HL-60 (cell line): ENCODE results near the gene SLC9B1.
A peak's percentile ranks its signal among the peaks of the same experiment; 100 is the strongest.
"Not testable (repeated sequence)": the region's sequence is repeated elsewhere in the genome, so short reads cannot be mapped to it uniquely, and the experiment has no call there.

Experiments
- DNase-seq, 2 experiments: peaks; one replicate each; pipeline ENCODE4 v3.0.0-alpha.2; 2010 to 2020; ENCODE audit warnings: low read depth in 1 of 2, low spot score in 1 of 2
- H3K27ac ChIP-seq: fragments of 250-450 bp; sonication (Bioruptor Pico); replicated peaks from 2 replicates; pipeline ENCODE4 v1.5.1; 2020; ENCODE audit warnings: mild to moderate bottlenecking, moderate library complexity
- H3K27me3 ChIP-seq: fragments of 250-450 bp; sonication (Bioruptor Pico); 2 replicates; pipeline ENCODE4 v1.5.1; 2021; ENCODE audit warnings: mild to moderate bottlenecking, moderate library complexity; ENCODE audit not compliant: insufficient read depth, poor library complexity, severe bottlenecking
- H3K4me3 ChIP-seq: replicated peaks from 2 replicates; pipeline ENCODE4 v1.5.1; 2011; ENCODE audit warnings: mild to moderate bottlenecking, control low read depth, low read length; ENCODE audit not compliant: insufficient read depth
- GABPA ChIP-seq: IDR thresholded peaks from 2 replicates; pipeline ENCODE4 v1.6.1; 2012; ENCODE audit warnings: low read depth
- POLR2AphosphoS5 ChIP-seq: IDR thresholded peaks from 2 replicates; pipeline ENCODE4 v1.6.1; 2012; ENCODE audit warnings: low read depth
- SPI1 ChIP-seq: IDR thresholded peaks from 2 replicates; pipeline ENCODE4 v1.6.1; 2012; ENCODE audit warnings: low read depth, mild to moderate bottlenecking, borderline replicate concordance
- TF ChIP-seq, protein P1 (sequence below): IDR thresholded peaks from 2 replicates; pipeline ENCODE4 v1.6.1; 2012; ENCODE audit warnings: low read depth; ENCODE audit not compliant: insufficient replicate concordance
- TF ChIP-seq, protein P2 (sequence below): IDR thresholded peaks from one replicate; pipeline ENCODE4 v1.5.1; 2011; ENCODE audit warnings: low read length, control low read depth, inconsistent platforms; ENCODE audit not compliant: insufficient read depth

The SLC9B1 gene

DNA sequence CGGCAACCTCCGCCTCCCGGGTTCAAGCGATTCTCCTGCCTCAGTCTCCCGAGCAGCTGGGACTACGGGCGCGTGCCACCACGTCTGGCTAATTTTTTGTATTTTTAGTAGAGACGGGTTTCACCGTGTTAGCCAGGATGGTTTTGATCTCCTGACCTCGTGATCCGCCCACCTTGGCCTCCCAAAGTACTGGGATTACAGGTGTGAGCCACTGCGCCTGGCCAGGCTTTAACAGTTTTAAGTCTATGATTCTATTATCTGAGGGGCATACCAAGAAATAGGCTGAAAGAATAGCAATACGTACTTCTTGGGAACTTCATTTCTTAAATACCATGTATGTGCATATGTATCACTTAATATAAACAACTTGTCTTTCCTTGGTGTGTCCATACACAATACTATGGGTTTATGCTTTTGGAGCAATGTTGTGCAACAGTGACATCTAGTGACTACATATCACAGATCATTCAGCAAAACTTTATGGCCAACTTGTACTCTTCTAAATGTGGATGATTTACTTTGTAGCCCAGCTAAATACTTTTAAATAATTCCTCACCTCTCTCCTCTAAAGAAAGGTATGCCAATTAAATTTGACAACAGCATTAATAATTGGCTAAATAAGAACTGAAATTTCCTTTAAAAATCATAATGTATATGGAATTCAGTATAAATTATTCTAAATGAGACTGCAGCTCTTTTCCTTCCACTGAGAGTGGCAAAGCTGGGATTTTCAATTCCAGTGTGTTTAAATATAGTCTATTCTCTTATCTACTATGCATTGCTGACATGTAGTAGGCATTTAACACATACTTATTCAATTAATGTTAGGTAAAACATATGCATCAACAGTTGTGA is 10.4 kb downstream of the SLC9B1 start:
- H3K27me3 ChIP-seq: no peaks in the 10 kb centered on the region
- TF ChIP-seq, protein P1, sequence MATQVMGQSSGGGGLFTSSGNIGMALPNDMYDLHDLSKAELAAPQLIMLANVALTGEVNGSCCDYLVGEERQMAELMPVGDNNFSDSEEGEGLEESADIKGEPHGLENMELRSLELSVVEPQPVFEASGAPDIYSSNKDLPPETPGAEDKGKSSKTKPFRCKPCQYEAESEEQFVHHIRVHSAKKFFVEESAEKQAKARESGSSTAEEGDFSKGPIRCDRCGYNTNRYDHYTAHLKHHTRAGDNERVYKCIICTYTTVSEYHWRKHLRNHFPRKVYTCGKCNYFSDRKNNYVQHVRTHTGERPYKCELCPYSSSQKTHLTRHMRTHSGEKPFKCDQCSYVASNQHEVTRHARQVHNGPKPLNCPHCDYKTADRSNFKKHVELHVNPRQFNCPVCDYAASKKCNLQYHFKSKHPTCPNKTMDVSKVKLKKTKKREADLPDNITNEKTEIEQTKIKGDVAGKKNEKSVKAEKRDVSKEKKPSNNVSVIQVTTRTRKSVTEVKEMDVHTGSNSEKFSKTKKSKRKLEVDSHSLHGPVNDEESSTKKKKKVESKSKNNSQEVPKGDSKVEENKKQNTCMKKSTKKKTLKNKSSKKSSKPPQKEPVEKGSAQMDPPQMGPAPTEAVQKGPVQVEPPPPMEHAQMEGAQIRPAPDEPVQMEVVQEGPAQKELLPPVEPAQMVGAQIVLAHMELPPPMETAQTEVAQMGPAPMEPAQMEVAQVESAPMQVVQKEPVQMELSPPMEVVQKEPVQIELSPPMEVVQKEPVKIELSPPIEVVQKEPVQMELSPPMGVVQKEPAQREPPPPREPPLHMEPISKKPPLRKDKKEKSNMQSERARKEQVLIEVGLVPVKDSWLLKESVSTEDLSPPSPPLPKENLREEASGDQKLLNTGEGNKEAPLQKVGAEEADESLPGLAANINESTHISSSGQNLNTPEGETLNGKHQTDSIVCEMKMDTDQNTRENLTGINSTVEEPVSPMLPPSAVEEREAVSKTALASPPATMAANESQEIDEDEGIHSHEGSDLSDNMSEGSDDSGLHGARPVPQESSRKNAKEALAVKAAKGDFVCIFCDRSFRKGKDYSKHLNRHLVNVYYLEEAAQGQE: no peak
- TF ChIP-seq GABPA (no peak), SPI1 (no peak)
- TF ChIP-seq, protein P2, sequence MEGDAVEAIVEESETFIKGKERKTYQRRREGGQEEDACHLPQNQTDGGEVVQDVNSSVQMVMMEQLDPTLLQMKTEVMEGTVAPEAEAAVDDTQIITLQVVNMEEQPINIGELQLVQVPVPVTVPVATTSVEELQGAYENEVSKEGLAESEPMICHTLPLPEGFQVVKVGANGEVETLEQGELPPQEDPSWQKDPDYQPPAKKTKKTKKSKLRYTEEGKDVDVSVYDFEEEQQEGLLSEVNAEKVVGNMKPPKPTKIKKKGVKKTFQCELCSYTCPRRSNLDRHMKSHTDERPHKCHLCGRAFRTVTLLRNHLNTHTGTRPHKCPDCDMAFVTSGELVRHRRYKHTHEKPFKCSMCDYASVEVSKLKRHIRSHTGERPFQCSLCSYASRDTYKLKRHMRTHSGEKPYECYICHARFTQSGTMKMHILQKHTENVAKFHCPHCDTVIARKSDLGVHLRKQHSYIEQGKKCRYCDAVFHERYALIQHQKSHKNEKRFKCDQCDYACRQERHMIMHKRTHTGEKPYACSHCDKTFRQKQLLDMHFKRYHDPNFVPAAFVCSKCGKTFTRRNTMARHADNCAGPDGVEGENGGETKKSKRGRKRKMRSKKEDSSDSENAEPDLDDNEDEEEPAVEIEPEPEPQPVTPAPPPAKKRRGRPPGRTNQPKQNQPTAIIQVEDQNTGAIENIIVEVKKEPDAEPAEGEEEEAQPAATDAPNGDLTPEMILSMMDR: peak; percentile 59
- peak in 1 of 2 experiments; percentile 49 for DNase-seq
- H3K4me3 ChIP-seq: no peak overlapping the region
- H3K27ac ChIP-seq: no peak overlapping the region

DNA sequence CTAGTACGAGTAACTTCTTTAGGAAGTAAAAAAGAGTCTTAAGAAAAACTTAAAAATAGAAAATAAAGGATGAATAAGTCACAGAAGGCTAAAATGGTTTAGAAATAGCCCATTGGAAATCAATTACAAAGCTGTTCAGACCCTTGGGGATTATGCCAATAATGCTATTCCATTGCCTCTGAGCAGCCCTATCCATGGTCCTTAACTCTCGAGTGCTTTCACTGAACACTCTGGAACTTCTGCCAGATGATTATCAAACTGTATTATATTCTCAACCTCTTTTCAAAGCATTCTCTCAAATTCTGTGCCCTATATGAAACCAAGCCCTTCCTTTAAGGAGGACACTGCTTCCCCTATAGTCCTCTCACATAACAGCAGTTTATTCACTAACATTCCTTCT is 17.0 kb downstream of the SLC9B1 start:
- Histone ChIP-seq H3K27ac (no peak overlapping the region), H3K4me3 (no peak overlapping the region), H3K27me3 (no peaks in the 10 kb centered on the region)
- TF ChIP-seq, protein P1: peak; percentile 92
- TF ChIP-seq SPI1: no peak
- DNase-seq: no peak

DNA sequence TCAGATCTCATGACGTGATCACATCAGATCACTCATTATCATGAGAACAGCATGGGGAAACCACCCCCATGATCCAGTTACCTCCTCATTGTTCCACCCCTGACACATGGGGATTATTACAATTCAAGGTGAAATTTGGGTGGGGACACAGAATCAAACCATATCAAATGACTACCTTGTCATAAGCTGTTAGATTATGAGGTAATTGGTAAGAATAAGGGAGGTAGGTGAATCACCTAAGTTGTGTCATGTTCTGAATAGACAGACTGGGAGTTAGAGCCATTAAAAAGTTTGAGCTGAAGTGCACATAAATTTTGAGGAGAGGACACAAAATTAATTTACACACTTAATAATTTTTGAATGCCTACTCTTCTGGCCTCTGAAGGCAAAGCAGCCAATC is 24.7 kb downstream of the SLC9B1 start:
- no peak for DNase-seq
- Histone ChIP-seq H3K27me3 (no peaks in the 10 kb centered on the region), H3K4me3 (no peak overlapping the region), H3K27ac (no peak overlapping the region)
- TF ChIP-seq GABPA (no peak), SPI1 (no peak)

DNA sequence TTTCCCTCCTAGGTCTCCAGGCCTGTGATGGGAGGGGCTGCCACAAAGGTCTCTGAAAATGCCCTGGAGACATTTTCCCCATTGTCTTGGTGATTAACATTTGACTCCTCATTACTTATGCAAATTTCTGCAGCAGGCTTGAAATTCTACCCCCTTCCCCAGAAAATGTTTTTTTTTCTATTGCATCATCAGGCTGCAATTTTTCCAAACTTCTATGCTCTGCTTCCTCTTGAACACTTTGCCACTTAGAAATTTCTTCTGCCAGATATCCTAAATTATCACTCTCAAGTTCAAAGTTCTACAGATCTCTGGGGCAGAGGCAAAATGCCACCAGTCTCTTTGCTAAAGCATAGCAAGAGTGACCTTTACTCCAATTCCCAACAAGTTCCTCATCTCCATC is 25.5 kb downstream of the SLC9B1 start:
- not testable (repeated sequence) for H3K27ac ChIP-seq

DNA sequence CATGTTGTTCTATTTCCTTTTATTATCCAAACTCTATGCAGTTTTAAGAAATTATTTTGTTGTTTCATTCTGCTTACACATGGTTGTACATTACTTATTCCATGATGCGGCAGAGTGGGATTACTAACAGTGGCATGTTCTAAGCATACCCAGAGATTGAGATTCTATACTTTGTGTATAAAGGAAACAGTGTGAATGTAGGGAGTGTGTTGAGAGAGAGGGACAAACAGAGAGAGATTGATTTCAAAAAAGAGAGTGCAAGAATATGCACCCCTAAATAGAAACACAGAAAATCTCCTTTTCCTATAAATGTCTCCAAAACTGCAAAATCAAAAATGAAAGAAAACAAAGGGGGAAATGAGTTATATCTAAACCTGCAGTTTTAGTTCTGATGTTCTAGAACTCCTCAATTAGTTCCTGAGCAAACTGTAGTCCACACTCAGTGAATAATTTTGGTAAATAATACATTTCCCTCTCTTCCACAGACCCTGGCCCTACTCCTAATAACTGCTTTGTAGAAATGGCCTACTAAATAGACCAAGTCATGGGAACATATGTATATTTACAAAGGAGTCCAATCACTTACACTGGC is 31.0 kb downstream of the SLC9B1 start:
- TF ChIP-seq, protein P1: no peak
- TF ChIP-seq SPI1: no peak
- no peak for TF ChIP-seq POLR2AphosphoS5
- TF ChIP-seq, protein P2: no peak
- no peak for TF ChIP-seq GABPA
- no peak overlapping the region for H3K27ac ChIP-seq
- DNase-seq: no peak
- H3K27me3 ChIP-seq: no peaks in the 10 kb centered on the region
- no peak overlapping the region for H3K4me3 ChIP-seq

More for the DNA sequence above, 25.5 kb downstream of the SLC9B1 start:
- H3K27me3 ChIP-seq, H3K4me3 ChIP-seq: not testable (repeated sequence)
- DNase-seq: peak in 1 of 2 experiments; percentile 6
